GM12878 (cell line): Measurements from ENCODE around the gene CALN1.

ENCODE experiments used
- CTCF ChIP-seq, 3 experiments: IDR thresholded peaks in 2 of 3; conservative IDR thresholded peaks in 1 of 3; 2 replicates each; pipeline ENCODE4 v1.5.1; 2011; ENCODE audit warnings: low read depth in 3 of 3, low read length in 3 of 3, mild to moderate bottlenecking in 3 of 3, control low read depth in 2 of 3, moderate library complexity in 2 of 3, inconsistent platforms in 1 of 3, mixed read lengths in 1 of 3; ENCODE audit not compliant: control insufficient read depth in 2 of 3, insufficient read depth in 1 of 3; ENCODE audit errors: extremely low read depth in 1 of 3
- JUND ChIP-seq: IDR thresholded peaks from 2 replicates; pipeline ENCODE4 v1.6.1; 2012; ENCODE audit warnings: low read depth, mild to moderate bottlenecking, low read length, improper control_type of control experiment, moderate library complexity
- NRF1 ChIP-seq: conservative IDR thresholded peaks from 2 replicates; pipeline ENCODE4 v1.6.1; 2011; ENCODE audit warnings: mild to moderate bottlenecking, low read depth, low read length, improper control_type of control experiment
- POLR2A ChIP-seq: IDR thresholded peaks from 2 replicates; pipeline ENCODE4 v1.6.1; 2011; ENCODE audit warnings: low read depth, mild to moderate bottlenecking, low read length
- POLR2AphosphoS2 ChIP-seq: IDR thresholded peaks from 2 replicates; pipeline ENCODE4 v1.6.1; 2011; ENCODE audit warnings: low read depth, mild to moderate bottlenecking, low read length, improper control_type of control experiment, moderate library complexity
- POLR2AphosphoS5 ChIP-seq: IDR thresholded peaks from 2 replicates; pipeline ENCODE4 v1.6.1; 2011; ENCODE audit warnings: mild to moderate bottlenecking, low read length, inconsistent platforms
- RAD21 ChIP-seq: IDR thresholded peaks from 2 replicates; pipeline ENCODE4 v1.6.1; 2011; ENCODE audit warnings: mild to moderate bottlenecking, low read depth, low read length, moderate library complexity; ENCODE audit not compliant: insufficient read depth
- SMARCA5 ChIP-seq: fragments of 450-650 bp; IDR thresholded peaks from 2 replicates; pipeline ENCODE4 v1.6.1; 2017; ENCODE audit warnings: mild to moderate bottlenecking
- SP1 ChIP-seq: IDR thresholded peaks from one replicate; pipeline ENCODE4 v1.6.1; 2011; ENCODE audit warnings: low read depth, low read length
- SUZ12 ChIP-seq: fragments of 200-600 bp; sonication (generic); IDR thresholded peaks from one replicate; pipeline ENCODE4 v1.6.1; 2018; ENCODE audit warnings: antibody characterized with exemption, mild to moderate bottlenecking; ENCODE audit not compliant: unreplicated experiment
- ZNF592 ChIP-seq: fragments of 450-650 bp; IDR thresholded peaks from 2 replicates; pipeline ENCODE4 v1.6.1; 2017; ENCODE audit warnings: mild to moderate bottlenecking, moderate library complexity
- TF ChIP-seq, protein P1 (sequence below): IDR thresholded peaks from 2 replicates; pipeline ENCODE4 v1.6.1; 2012; ENCODE audit warnings: low read depth, low read length, improper control_type of control experiment

DNA sequence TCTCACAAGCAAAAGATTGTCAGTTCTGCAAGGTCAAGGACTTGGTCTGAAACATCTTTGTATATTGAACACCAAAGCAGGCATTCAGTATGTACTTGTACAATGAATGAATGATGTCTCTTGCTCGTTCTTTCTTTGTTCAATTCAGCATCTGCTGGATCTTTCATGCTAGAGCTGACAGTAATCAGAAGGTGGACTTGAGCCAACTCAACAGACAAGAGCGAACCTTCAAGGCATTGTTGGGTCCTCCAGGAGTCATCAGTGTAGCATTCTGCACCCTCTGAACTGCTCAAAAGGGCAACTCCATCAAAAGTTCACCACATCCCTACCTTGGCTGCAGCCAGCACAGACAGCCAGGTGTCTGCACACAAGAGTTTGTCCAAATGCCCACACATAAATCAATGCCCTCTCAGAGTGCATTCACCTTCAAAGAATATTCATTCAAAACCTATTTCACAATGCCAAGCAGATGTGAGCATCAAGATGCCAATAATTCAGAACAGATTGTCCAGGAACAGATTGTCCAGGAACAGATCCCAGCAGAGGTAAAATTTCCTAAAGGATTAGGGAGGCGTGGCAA lies 386.7 kb downstream of the CALN1 start:
- TF ChIP-seq POLR2AphosphoS5 (no peak), SP1 (no peak), POLR2AphosphoS2 (no peak), CTCF (IDR thresholded peaks at IDR 0.05 in 2 of 3, conservative IDR thresholded peaks at IDR 0.05 in 1 of 3; ENCODE audit: control insufficient read depth in 2 of 3, extremely low read depth in 1 of 3, insufficient read depth in 1 of 3, low read depth in 3 of 3, low read length in 3 of 3) (no peak), SUZ12 (no peak), JUND (no peak), POLR2A (no peak), NRF1 (no peak), ZNF592 (no peak), RAD21 (no peak), SMARCA5 (no peak)
- TF ChIP-seq, protein P1, sequence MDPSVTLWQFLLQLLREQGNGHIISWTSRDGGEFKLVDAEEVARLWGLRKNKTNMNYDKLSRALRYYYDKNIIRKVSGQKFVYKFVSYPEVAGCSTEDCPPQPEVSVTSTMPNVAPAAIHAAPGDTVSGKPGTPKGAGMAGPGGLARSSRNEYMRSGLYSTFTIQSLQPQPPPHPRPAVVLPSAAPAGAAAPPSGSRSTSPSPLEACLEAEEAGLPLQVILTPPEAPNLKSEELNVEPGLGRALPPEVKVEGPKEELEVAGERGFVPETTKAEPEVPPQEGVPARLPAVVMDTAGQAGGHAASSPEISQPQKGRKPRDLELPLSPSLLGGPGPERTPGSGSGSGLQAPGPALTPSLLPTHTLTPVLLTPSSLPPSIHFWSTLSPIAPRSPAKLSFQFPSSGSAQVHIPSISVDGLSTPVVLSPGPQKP = no peak
